Mesothelial cell of epicardium (in vitro differentiated cells): ENCODE results near the gene BARHL1. TPM values are rescaled to one million over a fixed set of nuclear protein-coding genes. Genes with fewer than 3 reads are reported as not detected.

ENCODE experiments used
- DNase-seq, 2 experiments: peaks; one replicate each; pipeline ENCODE4 v3.0.0; 2021; ENCODE audit warnings: low spot score in 2 of 2; ENCODE audit not compliant: unreplicated experiment in 2 of 2
- H3K27ac Mint-ChIP-seq: 2 replicates; pipeline ENCODE4 v1.8.0; 2021; ENCODE audit warnings: mixed read lengths
- H3K27me3 Mint-ChIP-seq: 2 replicates; pipeline ENCODE4 v1.8.0; 2021; ENCODE audit warnings: low read depth, mixed read lengths
- H3K36me3 Mint-ChIP-seq: 2 replicates; pipeline ENCODE4 v1.8.0; 2021; ENCODE audit warnings: mixed read lengths
- H3K4me1 Mint-ChIP-seq: 2 replicates; pipeline ENCODE4 v1.8.0; 2021; ENCODE audit warnings: mixed read lengths
- H3K4me3 Mint-ChIP-seq: 2 replicates; pipeline ENCODE4 v1.8.0; 2021; ENCODE audit warnings: mild to moderate bottlenecking, moderate library complexity, mixed read lengths
- H3K9me3 Mint-ChIP-seq: 2 replicates; pipeline ENCODE4 v1.8.0; 2021; ENCODE audit warnings: mixed read lengths
- CTCF ChIP-seq: fragments of 200-600 bp; sonication (generic); IDR thresholded peaks from one replicate; pipeline ENCODE4 v1.5.0; 2021; ENCODE audit warnings: antibody characterized with exemption; ENCODE audit not compliant: unreplicated experiment
- total RNA-seq: library from RNA; stranded (reverse); gene quantifications from 3 replicates; pipeline ENCODE4 v1.2.1, GENCODE V29; 2021

BARHL1 gene
- total RNA-seq, 1 donor from 2014 or later = 0.18 TPM

DNA sequence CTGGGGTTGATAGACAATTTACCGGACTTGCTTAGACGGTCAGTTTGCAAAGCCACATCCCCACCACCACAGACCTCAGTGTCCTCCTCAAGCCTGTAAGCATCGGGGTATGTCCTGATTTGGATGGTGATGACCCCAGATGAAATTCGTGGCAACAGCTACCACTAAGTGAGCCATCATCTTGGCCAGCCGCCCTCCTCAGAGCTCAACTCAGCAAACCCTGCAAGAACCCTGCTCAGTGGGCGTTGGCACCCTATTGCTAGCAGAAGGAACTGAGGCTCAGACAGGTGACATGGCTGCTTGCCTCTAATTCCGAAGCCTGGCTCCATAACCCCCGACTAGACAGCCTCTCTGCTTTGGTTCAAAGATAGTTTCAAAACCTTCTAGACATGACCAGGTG, 41.4 kb upstream of the BARHL1 start:
- peaks cover 17% of the 10 kb centered on the region for H3K27me3 Mint-ChIP-seq
- no peak overlapping the region for H3K27ac Mint-ChIP-seq
- no peak for TF ChIP-seq CTCF
- H3K4me1 Mint-ChIP-seq = peaks cover 9% of the 10 kb centered on the region
- H3K36me3 Mint-ChIP-seq = no peaks in the 10 kb centered on the region
- DNase-seq = no peak
- H3K4me3 Mint-ChIP-seq = no peak overlapping the region
- H3K9me3 Mint-ChIP-seq = peaks cover 5% of the 10 kb centered on the region

GRCh38 chr9:132541870-132542830, 40.3 kb upstream of the BARHL1 start:
- Mint-ChIP-seq H3K4me3 (no peak overlapping the region), H3K36me3 (no peaks in the 10 kb centered on the region), H3K4me1 (peaks cover 15% of the 10 kb centered on the region), H3K27ac (no peak overlapping the region), H3K27me3 (peaks cover 12% of the 10 kb centered on the region), H3K9me3 (no peaks in the 10 kb centered on the region)
- DNase-seq = no peak
- TF ChIP-seq CTCF = no peak

GRCh38 chr9:132543251-132543650, 39.2 kb upstream of the BARHL1 start:
- H3K27ac Mint-ChIP-seq = no peak overlapping the region
- no peaks in the 10 kb centered on the region for H3K9me3 Mint-ChIP-seq
- DNase-seq = no peak
- H3K4me1 Mint-ChIP-seq = peaks cover 24% of the 10 kb centered on the region
- H3K27me3 Mint-ChIP-seq = peaks cover 8% of the 10 kb centered on the region
- TF ChIP-seq CTCF = no peak
- H3K36me3 Mint-ChIP-seq = no peaks in the 10 kb centered on the region
- no peak overlapping the region for H3K4me3 Mint-ChIP-seq

- Mint-ChIP-seq H3K27me3 (peaks cover 8% of the 10 kb centered on the region), H3K4me1 (peaks cover 30% of the 10 kb centered on the region), H3K4me3 (no peak overlapping the region), H3K27ac (no peak overlapping the region), H3K36me3 (no peaks in the 10 kb centered on the region), H3K9me3 (no peaks in the 10 kb centered on the region)
- no peak for DNase-seq
- TF ChIP-seq CTCF = no peak
These were observed 38.4 kb upstream of the BARHL1 start for GRCh38 chr9:132543960-132544359.

GRCh38 chr9:132545578-132545977, 36.8 kb upstream of the BARHL1 start:
- no peak for TF ChIP-seq CTCF
- Mint-ChIP-seq H3K27me3 (peaks cover 12% of the 10 kb centered on the region), H3K36me3 (no peaks in the 10 kb centered on the region), H3K9me3 (no peaks in the 10 kb centered on the region), H3K4me3 (peak overlapping the region; percentile 64), H3K27ac (no peak overlapping the region), H3K4me1 (peaks cover 33% of the 10 kb centered on the region)
- DNase-seq = no peak
